ENCODE data around the gene OMG.
"Not testable (repeated sequence)": the region's sequence is repeated elsewhere in the genome, so short reads cannot be mapped to it uniquely, and the experiment has no call there.

Gene OMG

GRCh38 chr17:31269578-31269983, 27.5 kb downstream of the OMG start:
- peaks cover 1% of the 10 kb centered on the region for H3K4me1 ChIP-seq (ENCODE audit: control insufficient read depth, low read depth, low read length)

GRCh38 chr17:31269036-31269577, 27.9 kb downstream of the OMG start:
- Histone ChIP-seq H3K4ac (ENCODE audit: low read depth, low read length) (no peak overlapping the region), H2BK15ac (replicated peaks; ENCODE audit: low read depth) (no peak overlapping the region), H3K27me3 (ENCODE audit: insufficient read depth, low read length, poor library complexity) (no peaks in the 10 kb centered on the region), H3K79me1 (ENCODE audit: low read length) (no peaks in the 10 kb centered on the region), H3K36me3 (ENCODE audit: control insufficient read depth, insufficient read depth, low read length) (no peaks in the 10 kb centered on the region), H2BK5ac (ENCODE audit: low read length) (no peak overlapping the region), H3K27ac (ENCODE audit: low read depth, low read length) (peak overlapping the region; percentile 7), H3K4me3 (ENCODE audit: low read length) (no peak overlapping the region), H3K23ac (ENCODE audit: low read length) (no peak overlapping the region), H2AK5ac (ENCODE audit: low read length) (no peak overlapping the region), H3K56ac (ENCODE audit: low read length) (no peak overlapping the region), H3K9ac (ENCODE audit: low read length) (no peak overlapping the region), H3K18ac (ENCODE audit: low read length) (no peak overlapping the region), H3K4me2 (ENCODE audit: low read length) (no peak overlapping the region), H4K5ac (ENCODE audit: low read length) (no peak overlapping the region), H4K8ac (ENCODE audit: low read depth, low read length) (no peak overlapping the region), H3K4me1 (ENCODE audit: control insufficient read depth, low read depth, low read length) (peaks cover 1% of the 10 kb centered on the region), H2BK120ac (ENCODE audit: low read depth, low read length) (no peak overlapping the region), H3K79me2 (ENCODE audit: control insufficient read depth, insufficient read depth, low read length) (no peaks in the 10 kb centered on the region)
- no peak for DNase-seq
- WGBS (ENCODE audit: extremely low coverage, insufficient coverage, low lambda C conversion rate), result no CpG with 5 or more reads among the region's 2 CpGs

More at GRCh38 chr17:31269578-31269983, 27.5 kb downstream of the OMG start:
- H3K4me3 ChIP-seq (ENCODE audit: low read length), result no peak overlapping the region
- H4K8ac ChIP-seq (ENCODE audit: low read depth, low read length), result no peak overlapping the region
- H3K4ac ChIP-seq (ENCODE audit: low read depth, low read length), result no peak overlapping the region
- H2BK15ac ChIP-seq (replicated peaks; ENCODE audit: low read depth), result no peak overlapping the region
- H3K27me3 ChIP-seq (ENCODE audit: insufficient read depth, low read length, poor library complexity), result no peaks in the 10 kb centered on the region
- no peaks in the 10 kb centered on the region for H3K79me2 ChIP-seq (ENCODE audit: control insufficient read depth, insufficient read depth, low read length)
- H3K18ac ChIP-seq (ENCODE audit: low read length), result no peak overlapping the region
- H3K4me2 ChIP-seq (ENCODE audit: low read length), result no peak overlapping the region
- H3K56ac ChIP-seq (ENCODE audit: low read length), result no peak overlapping the region
- DNase-seq, result peak; percentile 96
- no CpG with 5 or more reads among the region's 1 CpG for WGBS (ENCODE audit: extremely low coverage, insufficient coverage, low lambda C conversion rate)
- no peak overlapping the region for H2BK120ac ChIP-seq (ENCODE audit: low read depth, low read length)
- peak overlapping the region; percentile 7 for H3K27ac ChIP-seq (ENCODE audit: low read depth, low read length)
- H4K5ac ChIP-seq (ENCODE audit: low read length), result no peak overlapping the region
- no peak overlapping the region for H2AK5ac ChIP-seq (ENCODE audit: low read length)
- no peak overlapping the region for H3K9ac ChIP-seq (ENCODE audit: low read length)
- H3K36me3 ChIP-seq (ENCODE audit: control insufficient read depth, insufficient read depth, low read length), result no peaks in the 10 kb centered on the region
- H2BK5ac ChIP-seq (ENCODE audit: low read length), result no peak overlapping the region
- no peaks in the 10 kb centered on the region for H3K79me1 ChIP-seq (ENCODE audit: low read length)
- H3K23ac ChIP-seq (ENCODE audit: low read length), result no peak overlapping the region

GRCh38 chr17:31266042-31266441, 31.0 kb downstream of the OMG start:
- no peak overlapping the region for H2BK15ac ChIP-seq (replicated peaks; ENCODE audit: low read depth)
- H2BK5ac ChIP-seq (ENCODE audit: low read length), result no peak overlapping the region
- no peak overlapping the region for H3K27ac ChIP-seq (ENCODE audit: low read depth, low read length)
- no peak overlapping the region for H3K4me2 ChIP-seq (ENCODE audit: low read length)
- no peak overlapping the region for H2AK5ac ChIP-seq (ENCODE audit: low read length)
- no peak overlapping the region for H3K4me3 ChIP-seq (ENCODE audit: low read length)
- H3K56ac ChIP-seq (ENCODE audit: low read length), result no peak overlapping the region
- peak; percentile 45 for DNase-seq
- H3K79me2 ChIP-seq (ENCODE audit: control insufficient read depth, insufficient read depth, low read length), result no peaks in the 10 kb centered on the region
- no CpG with 5 or more reads among the region's 2 CpGs for WGBS (ENCODE audit: extremely low coverage, insufficient coverage, low lambda C conversion rate)
- peaks cover 1% of the 10 kb centered on the region for H3K4me1 ChIP-seq (ENCODE audit: control insufficient read depth, low read depth, low read length)
- no peak overlapping the region for H2BK120ac ChIP-seq (ENCODE audit: low read depth, low read length)
- no peak overlapping the region for H3K4ac ChIP-seq (ENCODE audit: low read depth, low read length)
- H3K23ac ChIP-seq (ENCODE audit: low read length), result no peak overlapping the region
- no peak overlapping the region for H3K18ac ChIP-seq (ENCODE audit: low read length)
- no peaks in the 10 kb centered on the region for H3K27me3 ChIP-seq (ENCODE audit: insufficient read depth, low read length, poor library complexity)
- no peaks in the 10 kb centered on the region for H3K79me1 ChIP-seq (ENCODE audit: low read length)
- no peaks in the 10 kb centered on the region for H3K36me3 ChIP-seq (ENCODE audit: control insufficient read depth, insufficient read depth, low read length)
- H4K5ac ChIP-seq (ENCODE audit: low read length), result no peak overlapping the region
- no peak overlapping the region for H4K8ac ChIP-seq (ENCODE audit: low read depth, low read length)
- no peak overlapping the region for H3K9ac ChIP-seq (ENCODE audit: low read length)

- not testable (repeated sequence) for H3K4me1 ChIP-seq (ENCODE audit: control insufficient read depth, low read depth, low read length); H3K56ac ChIP-seq (ENCODE audit: low read length); H2BK15ac ChIP-seq (replicated peaks; ENCODE audit: low read depth); H3K36me3 ChIP-seq (ENCODE audit: control insufficient read depth, insufficient read depth, low read length); H3K18ac ChIP-seq (ENCODE audit: low read length); H4K5ac ChIP-seq (ENCODE audit: low read length); H2BK120ac ChIP-seq (ENCODE audit: low read depth, low read length); H3K4me2 ChIP-seq (ENCODE audit: low read length); H3K4ac ChIP-seq (ENCODE audit: low read depth, low read length); H3K23ac ChIP-seq (ENCODE audit: low read length); H3K79me2 ChIP-seq (ENCODE audit: control insufficient read depth, insufficient read depth, low read length); H4K8ac ChIP-seq (ENCODE audit: low read depth, low read length); H3K27ac ChIP-seq (ENCODE audit: low read depth, low read length); H3K4me3 ChIP-seq (ENCODE audit: low read length); H3K27me3 ChIP-seq (ENCODE audit: insufficient read depth, low read length, poor library complexity); H3K9ac ChIP-seq (ENCODE audit: low read length); H2BK5ac ChIP-seq (ENCODE audit: low read length); H2AK5ac ChIP-seq (ENCODE audit: low read length); H3K79me1 ChIP-seq (ENCODE audit: low read length); DNase-seq
- no CpG with 5 or more reads among the region's 1 CpG for WGBS (ENCODE audit: extremely low coverage, insufficient coverage, low lambda C conversion rate)
Observed at GRCh38 chr17:31262923-31263322, 34.1 kb downstream of the OMG start.

- no peak overlapping the region for H3K4ac ChIP-seq (ENCODE audit: low read depth, low read length)
- no peak overlapping the region for H2AK5ac ChIP-seq (ENCODE audit: low read length)
- H3K79me1 ChIP-seq (ENCODE audit: low read length), result no peaks in the 10 kb centered on the region
- H3K18ac ChIP-seq (ENCODE audit: low read length), result no peak overlapping the region
- no peaks in the 10 kb centered on the region for H3K79me2 ChIP-seq (ENCODE audit: control insufficient read depth, insufficient read depth, low read length)
- no peak overlapping the region for H2BK15ac ChIP-seq (replicated peaks; ENCODE audit: low read depth)
- no peak for DNase-seq
- no peak overlapping the region for H2BK5ac ChIP-seq (ENCODE audit: low read length)
- H3K27me3 ChIP-seq (ENCODE audit: insufficient read depth, low read length, poor library complexity), result no peaks in the 10 kb centered on the region
- no CpG with 5 or more reads among the region's 1 CpG for WGBS (ENCODE audit: extremely low coverage, insufficient coverage, low lambda C conversion rate)
- no peaks in the 10 kb centered on the region for H3K36me3 ChIP-seq (ENCODE audit: control insufficient read depth, insufficient read depth, low read length)
- no peak overlapping the region for H4K5ac ChIP-seq (ENCODE audit: low read length)
- H3K56ac ChIP-seq (ENCODE audit: low read length), result no peak overlapping the region
- no peak overlapping the region for H2BK120ac ChIP-seq (ENCODE audit: low read depth, low read length)
- H3K4me2 ChIP-seq (ENCODE audit: low read length), result no peak overlapping the region
- H3K9ac ChIP-seq (ENCODE audit: low read length), result no peak overlapping the region
- no peak overlapping the region for H3K4me3 ChIP-seq (ENCODE audit: low read length)
- no peak overlapping the region for H3K27ac ChIP-seq (ENCODE audit: low read depth, low read length)
- H3K4me1 ChIP-seq (ENCODE audit: control insufficient read depth, low read depth, low read length), result no peaks in the 10 kb centered on the region
- no peak overlapping the region for H4K8ac ChIP-seq (ENCODE audit: low read depth, low read length)
- no peak overlapping the region for H3K23ac ChIP-seq (ENCODE audit: low read length)
Observed at GRCh38 chr17:31261601-31262000, 35.4 kb downstream of the OMG start.

- H2BK120ac ChIP-seq (ENCODE audit: low read depth, low read length), result no peak overlapping the region
- no peak overlapping the region for H2BK5ac ChIP-seq (ENCODE audit: low read length)
- no peak for DNase-seq
- no peak overlapping the region for H3K4ac ChIP-seq (ENCODE audit: low read depth, low read length)
- no peak overlapping the region for H4K8ac ChIP-seq (ENCODE audit: low read depth, low read length)
- no peak overlapping the region for H3K23ac ChIP-seq (ENCODE audit: low read length)
- no peaks in the 10 kb centered on the region for H3K79me1 ChIP-seq (ENCODE audit: low read length)
- no peak overlapping the region for H3K9ac ChIP-seq (ENCODE audit: low read length)
- no peaks in the 10 kb centered on the region for H3K27me3 ChIP-seq (ENCODE audit: insufficient read depth, low read length, poor library complexity)
- H3K27ac ChIP-seq (ENCODE audit: low read depth, low read length), result no peak overlapping the region
- H4K5ac ChIP-seq (ENCODE audit: low read length), result no peak overlapping the region
- H2BK15ac ChIP-seq (replicated peaks; ENCODE audit: low read depth), result no peak overlapping the region
- no peak overlapping the region for H3K56ac ChIP-seq (ENCODE audit: low read length)
- no peaks in the 10 kb centered on the region for H3K79me2 ChIP-seq (ENCODE audit: control insufficient read depth, insufficient read depth, low read length)
- H3K36me3 ChIP-seq (ENCODE audit: control insufficient read depth, insufficient read depth, low read length), result no peaks in the 10 kb centered on the region
- no peak overlapping the region for H3K4me2 ChIP-seq (ENCODE audit: low read length)
- no peaks in the 10 kb centered on the region for H3K4me1 ChIP-seq (ENCODE audit: control insufficient read depth, low read depth, low read length)
- no peak overlapping the region for H3K4me3 ChIP-seq (ENCODE audit: low read length)
- WGBS (ENCODE audit: extremely low coverage, insufficient coverage, low lambda C conversion rate), result no CpG with 5 or more reads among the region's 3 CpGs
- no peak overlapping the region for H2AK5ac ChIP-seq (ENCODE audit: low read length)
- no peak overlapping the region for H3K18ac ChIP-seq (ENCODE audit: low read length)
Observed at GRCh38 chr17:31260151-31260550, 36.9 kb downstream of the OMG start.
